GM12892 (cell line): Measurements from ENCODE around the gene NUP93.

Source experiments
- POLR2A ChIP-seq: IDR thresholded peaks from 2 replicates; pipeline ENCODE4 v1.6.1; 2011; ENCODE audit warnings: low read depth, low read length, control low read depth
- POLR2AphosphoS5 ChIP-seq: IDR thresholded peaks from 2 replicates; pipeline ENCODE4 v1.6.1; 2011; ENCODE audit warnings: low read depth, low read length, control low read depth
- TAF1 ChIP-seq: IDR thresholded peaks from 2 replicates; pipeline ENCODE4 v1.6.1; 2011; ENCODE audit warnings: low read depth, mild to moderate bottlenecking, control low read depth, low read length, borderline replicate concordance

- TF ChIP-seq POLR2AphosphoS5 (no peak), POLR2A (no peak), TAF1 (no peak)
Measured at GRCh38 chr16:56748826-56749225, 18.9 kb downstream of the NUP93 start.
